ENCODE data around the gene PTOV1.

Gene PTOV1

DNA sequence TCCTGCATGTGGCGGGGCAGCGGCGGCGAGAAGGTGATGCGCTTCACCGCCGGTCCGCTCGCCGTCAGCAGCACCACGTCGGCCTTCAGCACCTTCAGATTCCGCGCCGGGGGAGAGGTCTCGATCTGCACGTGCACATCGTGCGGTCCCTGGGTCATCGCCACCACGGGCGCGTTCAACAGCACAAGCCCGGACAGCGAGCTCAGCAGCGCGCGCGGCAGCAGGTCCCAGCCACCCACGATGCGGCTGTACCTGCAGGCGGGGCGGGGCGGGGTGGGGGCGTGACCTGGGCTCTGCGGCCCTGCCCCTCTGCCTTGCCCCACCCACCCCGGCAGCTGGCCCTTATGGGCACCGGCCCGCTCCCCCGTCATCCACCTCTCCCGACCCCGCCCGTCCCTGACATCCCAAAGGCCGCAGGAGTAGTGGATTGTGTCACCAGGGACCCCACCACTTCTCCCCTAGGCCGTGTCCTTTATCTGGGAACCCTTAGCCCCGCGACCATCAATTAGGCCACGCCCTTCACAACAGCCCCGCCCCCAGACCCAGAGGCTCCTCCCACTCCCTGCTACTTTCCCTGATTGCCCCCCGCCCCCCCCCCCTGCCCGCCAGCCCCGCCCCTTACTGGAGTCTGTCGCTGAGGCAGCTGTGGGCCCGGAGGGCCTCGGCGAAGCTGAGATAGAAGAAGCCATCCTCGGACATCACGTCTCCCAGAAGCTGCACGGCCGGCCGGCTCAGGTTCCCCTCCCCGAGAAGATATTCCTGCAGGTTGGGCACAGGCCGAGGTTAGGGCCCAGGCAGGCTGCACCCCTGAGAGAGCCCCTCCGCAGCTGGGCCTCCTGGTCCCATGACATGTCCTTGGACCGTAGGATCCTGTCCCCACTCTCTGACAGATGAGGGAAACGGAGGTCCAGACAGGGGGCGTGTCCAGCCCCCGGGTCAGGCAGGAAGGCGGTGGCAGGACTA is 39.7 kb downstream of the PTOV1 start:
- Histone ChIP-seq H3K79me2 (ENCODE audit: low read length) (no peaks in the 10 kb centered on the region), H3K27ac (ENCODE audit: low read length) (peak overlapping the region; percentile 13; the same call in 1 of the 2 replicates), H4K20me1 (ENCODE audit: insufficient read depth, low read length) (no peaks in the 10 kb centered on the region), H3K4me2 (ENCODE audit: low read depth, low read length) (peak overlapping the region; percentile 88), H3K4me3 (ENCODE audit: low read length) (peak overlapping the region; percentile 54), H3K9ac (ENCODE audit: low read length) (peak overlapping the region; percentile 23; the same call in 1 of the 2 replicates), H3K27me3 (replicated peaks; ENCODE audit: insufficient read depth, low read length) (peaks cover 5% of the 10 kb centered on the region; the same call in 1 of the 2 replicates), H3F3A (ENCODE audit: insufficient read depth, low read length) (no peaks in the 10 kb centered on the region), H3K9me2 (replicated peaks; ENCODE audit: insufficient read depth, low read length) (no peaks in the 10 kb centered on the region), H3K4me1 (ENCODE audit: low read length) (no peaks in the 10 kb centered on the region), H2AFZ (ENCODE audit: low read length) (peak overlapping the region; percentile 69), H3K36me3 (replicated peaks; ENCODE audit: insufficient read depth, low read length) (no peaks in the 10 kb centered on the region), H3K9me3 (replicated peaks; ENCODE audit: insufficient read depth, low read length) (no peaks in the 10 kb centered on the region)
- TF ChIP-seq EZH2phosphoT487 (IDR thresholded peaks at IDR 0.05; ENCODE audit: low read length), result no peak
- peak; percentile 56 for DNase-seq

DNA sequence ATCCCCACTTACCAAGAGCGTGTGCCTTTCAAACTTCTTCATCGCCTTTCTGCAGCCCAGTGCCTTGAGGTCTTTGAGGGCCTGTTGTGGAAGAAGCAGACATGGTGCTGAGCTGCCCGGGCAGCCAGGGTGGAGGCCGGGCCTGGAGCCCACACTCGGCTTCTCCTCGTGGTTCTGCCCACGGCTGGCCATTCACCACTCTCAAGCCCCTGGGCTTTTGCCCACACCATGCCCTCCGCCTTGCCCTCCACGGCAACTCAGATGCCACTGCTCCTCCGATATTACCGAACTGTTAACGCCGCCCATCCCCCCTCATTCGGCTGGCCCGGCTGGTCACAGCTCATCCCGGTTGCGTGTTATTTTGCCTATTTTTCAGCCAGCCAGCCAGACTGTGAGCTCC is 40.4 kb downstream of the PTOV1 start:
- TF ChIP-seq, protein P1, sequence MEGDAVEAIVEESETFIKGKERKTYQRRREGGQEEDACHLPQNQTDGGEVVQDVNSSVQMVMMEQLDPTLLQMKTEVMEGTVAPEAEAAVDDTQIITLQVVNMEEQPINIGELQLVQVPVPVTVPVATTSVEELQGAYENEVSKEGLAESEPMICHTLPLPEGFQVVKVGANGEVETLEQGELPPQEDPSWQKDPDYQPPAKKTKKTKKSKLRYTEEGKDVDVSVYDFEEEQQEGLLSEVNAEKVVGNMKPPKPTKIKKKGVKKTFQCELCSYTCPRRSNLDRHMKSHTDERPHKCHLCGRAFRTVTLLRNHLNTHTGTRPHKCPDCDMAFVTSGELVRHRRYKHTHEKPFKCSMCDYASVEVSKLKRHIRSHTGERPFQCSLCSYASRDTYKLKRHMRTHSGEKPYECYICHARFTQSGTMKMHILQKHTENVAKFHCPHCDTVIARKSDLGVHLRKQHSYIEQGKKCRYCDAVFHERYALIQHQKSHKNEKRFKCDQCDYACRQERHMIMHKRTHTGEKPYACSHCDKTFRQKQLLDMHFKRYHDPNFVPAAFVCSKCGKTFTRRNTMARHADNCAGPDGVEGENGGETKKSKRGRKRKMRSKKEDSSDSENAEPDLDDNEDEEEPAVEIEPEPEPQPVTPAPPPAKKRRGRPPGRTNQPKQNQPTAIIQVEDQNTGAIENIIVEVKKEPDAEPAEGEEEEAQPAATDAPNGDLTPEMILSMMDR (IDR thresholded peaks at IDR 0.05; ENCODE audit: low read length), result no peak
- TF ChIP-seq EZH2 (optimal IDR thresholded peaks at IDR 0.05; ENCODE audit: low read depth, low read length) (no peak), EZH2phosphoT487 (IDR thresholded peaks at IDR 0.05; ENCODE audit: low read length) (no peak)
- H3K4me1 ChIP-seq (ENCODE audit: low read length), result 0 out of 2 replicates have a peak, but pooled peaks cover 2% of the 10 kb centered on the region
- no peak overlapping the region for H3K27ac ChIP-seq (ENCODE audit: low read length)
- H3K36me3 ChIP-seq (replicated peaks; ENCODE audit: insufficient read depth, low read length), result no peaks in the 10 kb centered on the region
- DNase-seq, result no peak
- H2AFZ ChIP-seq (ENCODE audit: low read length), result no peak overlapping the region
- no peaks in the 10 kb centered on the region for H4K20me1 ChIP-seq (ENCODE audit: insufficient read depth, low read length)
- H3K9me2 ChIP-seq (replicated peaks; ENCODE audit: insufficient read depth, low read length), result no peaks in the 10 kb centered on the region
- H3K9ac ChIP-seq (ENCODE audit: low read length), result no peak overlapping the region
- H3K4me2 ChIP-seq (ENCODE audit: low read depth, low read length), result no peak overlapping the region
- H3F3A ChIP-seq (ENCODE audit: insufficient read depth, low read length), result peaks cover 3% of the 10 kb centered on the region; the same call in 1 of the 2 replicates
- no peak overlapping the region for H3K4me3 ChIP-seq (ENCODE audit: low read length)
- H3K27me3 ChIP-seq (replicated peaks; ENCODE audit: insufficient read depth, low read length), result peaks cover 5% of the 10 kb centered on the region; the same call in 1 of the 2 replicates
- H3K9me3 ChIP-seq (replicated peaks; ENCODE audit: insufficient read depth, low read length), result no peaks in the 10 kb centered on the region
- no peaks in the 10 kb centered on the region for H3K79me2 ChIP-seq (ENCODE audit: low read length)

DNA sequence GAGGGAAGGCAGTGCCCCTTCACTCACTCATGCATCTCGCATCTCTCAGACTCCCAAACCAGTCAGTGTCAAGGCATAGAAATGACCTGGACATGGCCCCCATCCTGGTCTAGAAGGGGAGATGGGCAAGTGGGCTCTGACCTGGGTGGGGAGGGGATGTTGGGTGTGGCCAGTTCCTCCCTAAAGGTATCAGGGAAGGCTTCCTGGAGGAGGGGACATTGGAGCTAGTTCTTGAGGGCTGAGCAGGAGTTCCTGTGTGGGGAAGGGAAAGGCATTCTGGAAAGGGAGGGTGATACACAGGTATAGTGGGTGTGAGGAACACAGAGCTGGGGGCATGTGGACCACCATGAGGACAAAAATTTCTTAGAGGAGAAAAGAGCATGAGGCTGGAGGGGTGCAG is 41.8 kb downstream of the PTOV1 start:
- no peak for DNase-seq
- TF ChIP-seq, protein P1 (IDR thresholded peaks at IDR 0.05; ENCODE audit: low read length), result no peak
- no peak for TF ChIP-seq EZH2 (optimal IDR thresholded peaks at IDR 0.05; ENCODE audit: low read depth, low read length)
- no peak for TF ChIP-seq EZH2phosphoT487 (IDR thresholded peaks at IDR 0.05; ENCODE audit: low read length)
- Histone ChIP-seq H3K9me3 (replicated peaks; ENCODE audit: insufficient read depth, low read length) (no peaks in the 10 kb centered on the region), H3K36me3 (replicated peaks; ENCODE audit: insufficient read depth, low read length) (no peaks in the 10 kb centered on the region), H3K4me1 (ENCODE audit: low read length) (peaks cover 14% of the 10 kb centered on the region), H3K27me3 (replicated peaks; ENCODE audit: insufficient read depth, low read length) (peaks cover 5% of the 10 kb centered on the region; the same call in 1 of the 2 replicates), H3K4me3 (ENCODE audit: low read length) (no peak overlapping the region), H3K9ac (ENCODE audit: low read length) (no peak overlapping the region), H3K27ac (ENCODE audit: low read length) (no peak overlapping the region), H4K20me1 (ENCODE audit: insufficient read depth, low read length) (no peaks in the 10 kb centered on the region), H3K9me2 (replicated peaks; ENCODE audit: insufficient read depth, low read length) (no peaks in the 10 kb centered on the region), H2AFZ (ENCODE audit: low read length) (no peak overlapping the region), H3K4me2 (ENCODE audit: low read depth, low read length) (no peak overlapping the region), H3F3A (ENCODE audit: insufficient read depth, low read length) (peaks cover 16% of the 10 kb centered on the region; the same call in 1 of the 2 replicates), H3K79me2 (ENCODE audit: low read length) (no peaks in the 10 kb centered on the region)

Data from MM.1S (cell line).